Ishikawa (cell line): ENCODE data around the gene RGL1.

ENCODE experiments used
- MAX ChIP-seq: IDR thresholded peaks from 2 replicates; pipeline ENCODE4 v1.6.1; 2012
- REST ChIP-seq: IDR thresholded peaks from 2 replicates; pipeline ENCODE4 v1.6.1; 2012; ENCODE audit warnings: low read depth, mild to moderate bottlenecking
- TAF1 ChIP-seq: IDR thresholded peaks from 2 replicates; pipeline ENCODE4 v1.6.1; 2012; ENCODE audit warnings: low read depth, mild to moderate bottlenecking
- TEAD4 ChIP-seq: IDR thresholded peaks from 2 replicates; pipeline ENCODE4 v1.6.1; 2012
- YY1 ChIP-seq: IDR thresholded peaks from 2 replicates; pipeline ENCODE4 v1.6.1; 2012; ENCODE audit warnings: low read depth
- ZBTB7A ChIP-seq: IDR thresholded peaks from 2 replicates; pipeline ENCODE4 v1.6.1; 2012; ENCODE audit warnings: low read depth

DNA sequence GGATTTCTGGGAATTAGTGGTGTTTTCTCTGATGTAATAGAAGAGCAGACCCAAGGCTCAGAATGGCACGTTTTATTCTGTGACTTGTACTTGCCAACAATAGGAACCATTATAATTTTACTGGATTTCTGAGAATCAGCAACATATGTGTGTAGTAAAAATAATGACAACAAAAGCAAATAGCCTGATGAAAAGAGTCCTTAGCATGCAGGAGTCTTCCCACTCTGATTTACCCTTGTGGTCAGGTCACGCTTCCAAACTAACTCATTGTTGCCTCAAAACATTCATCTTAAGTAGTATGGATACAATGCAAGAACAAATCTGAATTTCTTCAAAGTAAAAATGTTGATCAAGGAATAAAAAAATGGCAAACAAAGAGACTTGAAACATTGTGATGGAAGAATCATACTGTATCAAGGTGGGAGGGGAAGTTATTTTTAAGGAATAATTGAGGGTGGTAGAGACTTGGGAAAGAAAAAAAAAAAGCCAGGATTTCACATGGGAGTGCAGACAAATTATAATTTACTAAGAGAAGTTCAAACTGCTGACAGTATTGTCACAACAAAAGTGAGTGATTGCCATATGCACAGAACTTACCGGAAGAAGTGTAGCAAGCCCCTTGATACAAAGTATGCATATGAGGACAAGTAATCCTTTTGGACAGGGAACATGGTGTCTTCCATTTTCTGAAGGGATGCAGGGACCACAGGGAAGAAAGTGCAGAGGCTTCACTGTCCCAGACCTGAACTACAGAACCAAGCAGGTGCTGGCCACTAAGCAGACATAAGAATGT, 31.2 kb upstream of the RGL1 start:
- TF ChIP-seq YY1 (no peak), TAF1 (no peak), MAX (no peak), REST (no peak), TEAD4 (no peak), ZBTB7A (no peak)
